WERI-Rb-1 (cell line): ENCODE measurements around the gene ALKBH2.
"Not testable (repeated sequence)": the region's sequence is repeated elsewhere in the genome, so short reads cannot be mapped to it uniquely, and the experiment has no call there.

Experiments used
- DNase-seq: peaks from one replicate; pipeline ENCODE4 v3.0.0-alpha.2; 2020
- H3K27ac ChIP-seq: fragments of 250-450 bp; sonication (Bioruptor Pico); 2 replicates; pipeline ENCODE4 v1.5.1; 2020; ENCODE audit warnings: mild to moderate bottlenecking, moderate library complexity
- H3K27me3 ChIP-seq: fragments of 250-450 bp; sonication (Bioruptor Pico); 2 replicates; pipeline ENCODE4 v1.5.1; 2021; ENCODE audit warnings: mild to moderate bottlenecking, low read depth, moderate library complexity; ENCODE audit not compliant: insufficient read depth, severe bottlenecking
- H3K36me3 ChIP-seq: fragments of 250-450 bp; sonication (Bioruptor Pico); 2 replicates; pipeline ENCODE4 v1.5.1; 2020; ENCODE audit warnings: mild to moderate bottlenecking, moderate library complexity
- H3K4me3 ChIP-seq: 2 replicates; pipeline ENCODE4 v1.5.1; 2011; ENCODE audit warnings: low read depth, mild to moderate bottlenecking, control low read depth, low read length
- H3K9me3 ChIP-seq: fragments of 250-450 bp; sonication (Bioruptor Pico); 2 replicates; pipeline ENCODE4 v1.5.1; 2021; ENCODE audit warnings: mild to moderate bottlenecking, moderate library complexity; ENCODE audit not compliant: severe bottlenecking
- TF ChIP-seq, protein P1 (sequence below): IDR thresholded peaks from 2 replicates; pipeline ENCODE4 v1.5.1; 2011; ENCODE audit warnings: low read depth, mild to moderate bottlenecking, control low read depth, inconsistent platforms, low read length

Gene ALKBH2

DNA sequence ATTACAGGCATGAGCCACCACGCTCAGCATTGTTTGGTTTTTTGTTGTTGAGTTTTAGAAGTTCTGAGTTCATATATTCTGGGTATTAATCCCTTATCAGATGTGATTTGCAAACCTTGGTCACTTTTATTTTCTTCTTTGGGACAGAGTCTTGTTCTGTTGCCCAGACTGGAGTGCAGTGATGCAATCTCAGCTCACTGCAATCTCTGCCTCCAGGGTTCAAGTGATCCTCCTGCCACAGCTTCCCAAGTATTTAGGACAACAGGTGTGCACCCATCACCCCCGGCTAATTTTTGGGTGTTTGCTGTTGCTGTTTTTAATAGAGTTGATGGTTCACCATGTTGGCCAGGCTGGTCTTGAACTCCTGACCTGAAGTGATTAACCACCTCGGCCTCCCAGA lies 29.1 kb downstream of the ALKBH2 start:
- Histone ChIP-seq H3K27me3 (no peaks in the 10 kb centered on the region), H3K4me3 (no peak overlapping the region), H3K27ac (no peak overlapping the region), H3K36me3 (peaks cover 23% of the 10 kb centered on the region), H3K9me3 (no peaks in the 10 kb centered on the region)
- DNase-seq: no peak
- TF ChIP-seq, protein P1, sequence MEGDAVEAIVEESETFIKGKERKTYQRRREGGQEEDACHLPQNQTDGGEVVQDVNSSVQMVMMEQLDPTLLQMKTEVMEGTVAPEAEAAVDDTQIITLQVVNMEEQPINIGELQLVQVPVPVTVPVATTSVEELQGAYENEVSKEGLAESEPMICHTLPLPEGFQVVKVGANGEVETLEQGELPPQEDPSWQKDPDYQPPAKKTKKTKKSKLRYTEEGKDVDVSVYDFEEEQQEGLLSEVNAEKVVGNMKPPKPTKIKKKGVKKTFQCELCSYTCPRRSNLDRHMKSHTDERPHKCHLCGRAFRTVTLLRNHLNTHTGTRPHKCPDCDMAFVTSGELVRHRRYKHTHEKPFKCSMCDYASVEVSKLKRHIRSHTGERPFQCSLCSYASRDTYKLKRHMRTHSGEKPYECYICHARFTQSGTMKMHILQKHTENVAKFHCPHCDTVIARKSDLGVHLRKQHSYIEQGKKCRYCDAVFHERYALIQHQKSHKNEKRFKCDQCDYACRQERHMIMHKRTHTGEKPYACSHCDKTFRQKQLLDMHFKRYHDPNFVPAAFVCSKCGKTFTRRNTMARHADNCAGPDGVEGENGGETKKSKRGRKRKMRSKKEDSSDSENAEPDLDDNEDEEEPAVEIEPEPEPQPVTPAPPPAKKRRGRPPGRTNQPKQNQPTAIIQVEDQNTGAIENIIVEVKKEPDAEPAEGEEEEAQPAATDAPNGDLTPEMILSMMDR: no peak

DNA sequence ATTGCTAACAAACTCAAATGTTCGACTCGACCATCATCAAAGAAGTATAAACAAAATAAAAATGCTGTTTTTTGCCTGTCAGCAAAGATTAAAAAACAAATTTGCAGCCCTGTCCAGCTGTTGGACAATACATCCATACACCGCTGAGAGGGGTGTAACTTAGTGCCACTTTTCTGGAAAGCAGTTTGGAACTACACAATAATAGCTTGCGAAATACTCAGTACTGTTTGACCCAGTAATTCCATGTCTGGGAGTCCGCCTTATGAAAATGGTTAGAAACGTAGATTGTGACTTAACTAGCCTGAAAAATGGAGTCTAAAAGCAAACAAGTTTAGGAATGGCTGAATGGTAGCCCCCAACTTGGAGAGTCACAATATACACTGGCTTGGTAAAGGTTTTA lies 34.5 kb downstream of the ALKBH2 start:
- H3K27me3 ChIP-seq: no peaks in the 10 kb centered on the region
- no peak for DNase-seq
- H3K27ac ChIP-seq: no peak overlapping the region
- H3K36me3 ChIP-seq: peaks cover 4% of the 10 kb centered on the region
- TF ChIP-seq, protein P1: no peak
- no peaks in the 10 kb centered on the region for H3K9me3 ChIP-seq
- H3K4me3 ChIP-seq: no peak overlapping the region

DNA sequence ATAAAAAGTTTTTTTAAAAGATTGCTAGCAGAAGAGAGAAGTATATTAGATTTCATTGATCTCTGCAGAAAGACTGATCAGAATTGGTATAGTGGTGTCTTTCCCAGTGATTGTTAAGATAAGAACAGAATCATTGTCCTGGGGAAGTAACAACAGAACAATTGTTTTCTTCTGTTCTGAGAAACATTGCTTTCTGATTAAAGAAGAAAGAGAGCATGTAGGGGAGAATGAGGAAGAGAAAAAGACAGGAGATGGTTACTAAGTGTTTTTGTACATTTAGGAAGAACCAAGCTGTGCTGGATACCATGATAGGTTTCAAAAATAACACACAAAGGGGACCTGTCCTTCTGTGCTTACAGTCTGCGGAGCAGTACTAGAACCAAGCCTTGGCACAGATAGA lies 35.9 kb downstream of the ALKBH2 start:
- no peaks in the 10 kb centered on the region for H3K27me3 ChIP-seq
- no peak overlapping the region for H3K4me3 ChIP-seq
- H3K27ac ChIP-seq: no peak overlapping the region
- TF ChIP-seq, protein P1: no peak
- DNase-seq: no peak
- no peaks in the 10 kb centered on the region; the same call in none of the 2 replicates for H3K36me3 ChIP-seq
- H3K9me3 ChIP-seq: no peaks in the 10 kb centered on the region

DNA sequence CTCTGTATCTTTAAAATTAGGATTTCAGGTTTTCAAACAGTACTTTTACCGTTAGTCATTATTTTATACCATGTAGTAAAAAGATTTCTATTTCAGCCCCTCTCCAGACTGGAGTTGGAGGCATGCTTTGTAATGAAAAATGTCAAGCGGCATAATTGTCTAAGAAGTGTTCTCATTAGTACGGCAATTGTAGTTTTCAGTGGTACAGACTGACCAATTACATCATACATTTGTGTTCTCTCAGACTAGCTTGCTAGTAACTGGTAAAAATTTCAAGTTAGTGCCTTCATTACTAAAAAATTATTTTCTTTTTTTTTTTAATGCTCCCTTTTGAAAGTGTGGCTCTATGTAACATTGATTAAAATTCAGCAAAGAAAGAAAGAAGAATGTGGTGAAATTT lies 36.4 kb downstream of the ALKBH2 start:
- Histone ChIP-seq H3K27me3 (no peaks in the 10 kb centered on the region), H3K4me3 (no peak overlapping the region), H3K36me3 (no peaks in the 10 kb centered on the region; the same call in none of the 2 replicates), H3K9me3 (no peaks in the 10 kb centered on the region), H3K27ac (no peak overlapping the region)
- TF ChIP-seq, protein P1: no peak
- no peak for DNase-seq

DNA sequence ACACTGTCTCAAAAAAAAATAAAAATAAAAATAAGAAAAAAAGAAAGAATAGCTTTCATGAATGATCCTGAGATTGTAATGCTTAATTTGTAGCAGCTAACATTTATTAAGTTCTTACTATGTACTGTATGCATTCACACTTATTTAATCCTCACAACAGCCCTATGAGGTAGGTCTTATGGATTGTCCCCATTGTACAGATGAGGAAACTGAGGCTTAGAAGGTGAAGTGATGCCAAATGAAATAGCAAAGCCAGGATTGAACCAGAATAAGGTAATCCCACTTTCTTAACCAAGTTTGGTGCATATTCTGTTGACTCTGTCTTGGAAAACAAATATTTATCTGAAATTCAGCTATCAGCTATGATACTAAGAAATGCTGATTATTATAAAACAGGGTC lies 38.8 kb downstream of the ALKBH2 start:
- H3K36me3 ChIP-seq: no peaks in the 10 kb centered on the region; the same call in none of the 2 replicates
- H3K4me3 ChIP-seq: no peak overlapping the region
- no peaks in the 10 kb centered on the region for H3K27me3 ChIP-seq
- no peak for DNase-seq
- TF ChIP-seq, protein P1: no peak
- H3K27ac ChIP-seq: no peak overlapping the region
- no peaks in the 10 kb centered on the region for H3K9me3 ChIP-seq

DNA sequence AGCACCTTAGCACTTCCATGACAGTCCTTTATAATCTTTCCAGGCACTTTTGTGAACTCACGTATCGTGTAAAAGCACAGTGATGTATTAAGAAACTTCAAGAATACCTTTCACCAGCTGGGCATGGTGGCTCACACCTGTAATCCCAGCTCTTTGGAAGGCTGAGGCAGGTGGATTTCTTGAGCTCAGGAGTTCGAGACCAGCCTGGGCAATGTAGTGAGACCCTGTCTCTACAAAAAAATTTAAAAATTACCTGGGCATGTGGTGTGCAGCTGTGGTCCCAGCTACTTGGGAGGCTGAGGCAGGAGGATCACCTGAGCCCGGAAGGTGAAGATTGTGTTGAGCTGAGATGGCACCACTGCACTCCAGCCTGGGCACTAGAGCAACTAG lies 39.2 kb downstream of the ALKBH2 start:
- H3K9me3 ChIP-seq, H3K27ac ChIP-seq, H3K36me3 ChIP-seq, H3K4me3 ChIP-seq, H3K27me3 ChIP-seq, DNase-seq: not testable (repeated sequence)
